H54 (cell line): ENCODE data around the gene DIPK1C.

ENCODE experiments used
- DNase-seq: peaks from one replicate; pipeline ENCODE4 v3.0.0; 2011; ENCODE audit warnings: low spot score, mixed read lengths; ENCODE audit not compliant: insufficient read length
- FAIRE-seq: peaks from 3 replicates; lab custom pipeline; 2011; peaks lifted over from hg19 to GRCh38; lab: Jason Lieb, UNC
- POLR2A ChIP-seq: IDR thresholded peaks from 2 replicates; pipeline ENCODE4 v1.6.1; 2011; ENCODE audit warnings: low read depth, mild to moderate bottlenecking, low read length

Gene DIPK1C

DNA sequence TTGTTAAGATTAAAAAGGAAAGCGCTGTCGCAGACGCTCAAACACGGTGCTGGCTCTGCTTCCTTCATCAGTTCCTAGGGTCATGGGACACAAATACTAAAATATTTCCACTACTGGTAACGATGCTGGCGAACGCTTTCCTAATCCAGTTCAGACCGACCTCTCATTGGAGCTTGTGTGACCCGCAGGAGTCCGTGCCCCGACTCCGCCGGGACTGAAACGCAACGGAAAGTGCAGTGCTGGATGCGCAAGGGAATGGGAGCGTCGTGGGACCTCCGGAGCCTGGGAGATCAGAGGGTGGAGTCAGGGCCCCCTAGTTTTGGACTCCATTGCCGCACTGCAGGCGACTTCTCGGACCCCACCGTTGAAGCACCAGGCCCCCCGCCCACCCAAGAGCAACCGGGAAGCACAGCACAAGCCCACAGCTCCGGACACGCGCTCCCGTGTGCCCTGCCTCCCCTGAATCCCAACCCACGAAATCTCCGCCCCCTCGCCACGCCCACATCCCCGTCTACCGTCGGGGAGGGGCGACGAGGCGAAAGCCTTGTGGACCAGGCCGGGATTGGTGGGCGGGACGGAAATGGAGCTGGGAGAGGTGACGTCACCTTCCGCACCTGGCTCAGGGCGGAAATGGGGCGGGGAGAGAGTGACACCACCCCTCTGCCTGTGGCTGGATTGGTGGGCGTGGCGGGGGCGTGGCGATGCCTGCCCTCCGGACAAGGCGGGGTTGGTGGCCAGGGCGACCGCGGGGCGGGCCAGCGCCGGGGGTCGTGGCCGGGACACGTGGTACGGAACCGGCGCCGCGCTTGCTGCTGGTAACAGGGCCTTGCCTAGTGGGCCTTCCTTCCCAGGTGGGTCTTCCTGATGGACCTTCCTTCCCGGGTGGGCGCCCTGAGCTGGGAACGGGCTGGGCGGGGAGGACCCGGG is 38.7 kb upstream of the DIPK1C start, which contains the start of gene CNDP2:
Gene CNDP2, plus strand, starts transcription at position 783 of the 927 bp plus-strand sequence. CDS start 3,611 bp downstream, outside the sequence.
- TF ChIP-seq POLR2A, result peak; percentile 56
- peak; percentile 61 for DNase-seq
- no peak for FAIRE-seq

DNA sequence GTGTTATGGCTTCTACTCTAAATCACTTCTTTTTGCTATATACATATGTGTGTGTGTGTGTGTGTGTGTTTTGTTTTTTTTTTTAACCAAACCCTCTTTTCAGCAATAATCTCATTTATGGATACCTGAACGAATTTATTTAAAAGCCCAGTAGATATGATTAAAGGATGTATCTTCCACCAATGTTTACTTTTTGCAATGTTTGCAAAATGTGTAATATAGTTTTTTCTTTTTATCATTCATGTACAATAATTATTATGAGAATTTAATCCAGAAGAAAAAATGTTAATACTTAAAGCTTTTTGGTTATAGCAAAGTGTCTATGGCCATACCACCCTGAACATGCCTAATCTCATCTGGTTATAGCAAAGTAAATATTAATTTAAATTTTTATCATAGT is 37.4 kb upstream of the DIPK1C start:
- TF ChIP-seq POLR2A, result no peak
- DNase-seq (no peak), FAIRE-seq (no peak)

DNA sequence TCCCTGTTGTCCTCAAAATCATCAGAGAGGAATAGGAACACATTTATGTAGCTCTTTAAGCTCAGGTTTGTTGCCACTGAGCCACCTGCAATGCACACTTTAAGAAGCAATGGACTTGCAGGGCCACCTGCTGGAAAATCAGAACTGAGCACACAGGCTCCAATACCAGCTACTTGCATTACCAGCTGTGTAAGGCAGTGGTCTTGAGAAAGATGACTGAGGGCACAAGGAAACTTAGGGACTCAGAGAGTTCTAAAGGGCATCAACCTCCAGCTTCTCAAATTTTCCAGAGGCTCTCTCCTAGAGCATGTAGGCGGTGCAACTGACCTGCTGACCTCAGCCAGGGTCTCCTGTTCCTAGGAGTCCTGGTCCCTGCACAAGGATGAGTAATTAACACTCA is 36.6 kb upstream of the DIPK1C start:
- no peak for TF ChIP-seq POLR2A
- FAIRE-seq (no peak), DNase-seq (no peak)

DNA sequence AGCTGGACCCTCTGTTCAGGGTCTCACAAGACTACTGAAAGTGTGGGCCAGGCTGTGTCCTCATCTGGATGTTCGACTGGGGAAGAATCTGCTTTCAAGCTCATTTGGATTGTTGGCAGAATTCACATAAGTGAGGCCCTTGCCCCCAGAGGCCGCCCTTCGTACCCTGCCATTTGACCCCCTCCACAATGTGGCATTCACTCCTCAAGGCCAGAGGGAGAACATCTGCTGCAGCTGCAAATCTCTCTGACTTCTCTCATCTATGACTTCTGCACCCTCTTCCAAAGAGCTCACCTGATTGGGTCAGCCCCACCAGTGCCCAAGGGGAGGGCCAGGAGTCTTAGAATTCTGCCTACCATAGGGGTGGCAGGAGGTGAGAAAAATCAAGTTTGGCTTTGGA is 35.2 kb upstream of the DIPK1C start:
- no peak for TF ChIP-seq POLR2A
- no peak for DNase-seq
- FAIRE-seq, result no peak

DNA sequence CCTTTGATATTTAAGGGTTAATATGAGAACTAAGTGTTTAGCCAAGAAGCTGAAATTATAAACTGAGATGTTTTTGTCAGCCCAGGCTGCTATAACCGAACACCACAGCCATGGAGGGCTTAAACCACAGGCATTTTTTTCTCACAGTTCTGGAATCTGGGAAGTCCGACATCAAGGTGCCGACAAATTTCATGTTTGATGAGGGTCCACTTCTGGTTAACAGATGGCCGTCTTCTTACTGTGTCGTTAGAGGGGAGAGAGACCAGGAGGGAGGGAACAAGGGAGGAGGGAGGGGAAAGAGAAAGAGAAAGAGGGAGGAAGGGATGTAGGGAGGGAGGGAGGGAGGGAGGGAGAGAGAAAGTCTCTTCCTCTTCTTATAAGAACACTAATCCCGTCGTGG is 32.6 kb upstream of the DIPK1C start:
- FAIRE-seq (no peak), DNase-seq (no peak)
- no peak for TF ChIP-seq POLR2A

DNA sequence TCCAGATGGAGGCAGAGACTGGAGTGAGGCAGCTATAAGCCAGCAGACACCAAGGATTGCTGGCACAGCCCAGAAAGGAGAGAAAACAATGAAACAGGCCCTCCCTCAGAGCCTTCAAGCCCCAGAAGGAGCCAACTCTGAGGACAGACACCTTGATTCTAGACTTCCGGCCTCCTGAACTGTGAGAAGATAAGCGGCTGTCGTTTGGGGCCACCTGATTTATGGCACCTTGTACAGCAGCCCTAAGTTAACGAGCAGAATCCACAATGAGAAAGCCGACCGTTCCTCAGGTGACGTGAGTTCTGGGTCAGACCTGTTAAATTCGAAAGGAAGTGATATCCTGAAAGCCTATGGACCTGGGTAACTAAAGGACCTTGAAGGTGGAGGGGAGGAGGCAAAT is 31.8 kb upstream of the DIPK1C start:
- FAIRE-seq, result no peak
- TF ChIP-seq POLR2A, result no peak
- DNase-seq, result no peak

DNA sequence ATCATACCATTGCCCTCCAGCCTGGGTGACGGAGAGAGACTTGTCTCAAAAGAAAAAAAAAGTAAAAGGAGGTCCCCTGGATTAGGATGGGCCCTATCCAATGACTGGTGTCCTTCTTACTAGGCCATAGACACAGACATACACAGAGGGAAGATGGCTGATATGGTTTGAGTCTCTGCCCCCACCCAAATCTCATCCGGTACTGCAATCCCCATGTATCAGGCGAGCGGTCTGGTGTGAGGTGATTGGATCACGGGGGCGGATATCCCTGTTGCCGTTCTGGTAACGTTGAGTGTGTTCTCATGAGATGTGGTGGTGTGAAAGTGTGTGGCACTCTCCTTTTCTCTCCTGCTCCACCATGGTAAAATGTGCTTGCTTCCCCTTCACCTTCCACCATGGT is 31.2 kb upstream of the DIPK1C start:
- TF ChIP-seq POLR2A, result no peak
- FAIRE-seq (no peak), DNase-seq (no peak)

DNA sequence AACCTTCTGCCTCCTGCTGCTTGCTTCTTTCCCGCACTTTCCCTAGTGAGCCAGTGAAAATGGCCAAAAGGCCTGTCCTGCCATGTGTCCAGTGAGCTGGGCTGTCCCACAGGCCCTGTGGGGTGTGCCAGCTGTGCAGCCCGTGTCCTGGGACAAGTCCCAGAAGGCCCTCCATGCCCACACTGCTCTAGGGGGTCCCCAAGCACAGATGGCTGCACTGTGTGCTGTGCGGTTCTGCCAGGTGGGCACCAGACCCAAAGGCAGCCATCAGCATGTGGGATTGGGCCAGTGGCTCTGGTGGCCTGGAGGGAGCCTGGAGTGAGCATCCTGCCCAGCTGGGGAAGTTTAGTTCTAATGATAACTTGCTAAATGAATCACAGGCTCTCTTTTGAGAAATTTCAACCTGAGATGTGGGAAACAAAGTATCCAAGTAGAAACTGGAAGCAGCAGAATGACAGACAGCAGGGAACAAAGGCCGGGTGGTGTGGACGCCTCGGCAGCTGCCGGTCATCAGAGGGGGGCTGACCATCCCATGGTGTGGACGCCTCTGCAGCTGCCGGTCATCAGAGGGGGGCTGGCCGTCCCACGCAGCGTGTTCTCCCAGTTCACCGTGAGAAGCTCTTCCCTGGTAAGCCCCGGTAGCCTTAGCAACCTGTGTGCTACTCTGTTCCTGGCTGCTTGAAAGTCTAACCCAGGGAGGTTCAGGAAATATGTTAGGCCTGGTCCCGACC is 29.2 kb upstream of the DIPK1C start:
- FAIRE-seq (no peak), DNase-seq (no peak)
- TF ChIP-seq POLR2A, result no peak

DNA sequence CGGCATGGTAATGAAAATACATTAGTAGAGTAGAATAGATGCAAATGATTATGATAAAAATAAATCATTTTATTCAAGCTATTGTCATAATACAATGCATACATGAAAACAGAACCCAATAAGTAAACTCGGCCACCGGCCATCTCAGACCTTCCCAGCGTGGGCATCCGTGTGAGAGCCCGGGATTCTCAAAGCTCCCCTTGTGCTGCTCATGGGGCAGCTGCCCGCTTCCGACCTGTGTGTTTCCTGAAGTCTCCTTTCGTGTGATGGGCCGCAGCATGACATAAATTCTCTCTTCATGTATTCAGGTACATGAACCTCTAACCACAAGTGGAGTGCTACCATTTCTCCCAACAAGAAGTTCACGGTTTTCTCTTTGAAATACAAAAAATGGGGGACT is 25.6 kb upstream of the DIPK1C start:
- FAIRE-seq (no peak), DNase-seq (no peak)
- no peak for TF ChIP-seq POLR2A

DNA sequence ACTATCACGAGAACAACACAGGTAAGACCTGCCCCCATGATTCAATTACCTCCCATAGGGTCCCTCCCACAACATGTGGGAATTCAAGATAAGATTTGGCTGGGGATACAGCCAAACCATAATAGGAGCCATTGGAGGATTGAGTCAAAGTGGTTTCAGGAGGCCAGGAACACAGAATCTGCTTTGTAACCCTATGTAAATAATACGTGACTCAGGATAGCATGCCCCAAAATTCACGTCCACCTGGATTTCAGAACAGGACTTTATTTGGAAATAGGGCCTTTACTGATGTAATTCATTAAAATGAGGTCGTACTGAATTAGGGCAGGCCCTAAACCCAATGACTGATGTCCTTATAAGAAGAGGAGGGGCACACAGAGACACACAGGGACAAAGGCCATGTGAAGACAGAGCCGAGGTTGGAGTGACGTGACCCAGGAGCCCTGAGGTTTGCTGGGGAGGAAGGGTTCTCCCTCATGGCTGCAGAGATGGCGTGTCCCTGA is 23.1 kb upstream of the DIPK1C start:
- FAIRE-seq, result no peak
- TF ChIP-seq POLR2A, result no peak
- DNase-seq, result no peak

DNA sequence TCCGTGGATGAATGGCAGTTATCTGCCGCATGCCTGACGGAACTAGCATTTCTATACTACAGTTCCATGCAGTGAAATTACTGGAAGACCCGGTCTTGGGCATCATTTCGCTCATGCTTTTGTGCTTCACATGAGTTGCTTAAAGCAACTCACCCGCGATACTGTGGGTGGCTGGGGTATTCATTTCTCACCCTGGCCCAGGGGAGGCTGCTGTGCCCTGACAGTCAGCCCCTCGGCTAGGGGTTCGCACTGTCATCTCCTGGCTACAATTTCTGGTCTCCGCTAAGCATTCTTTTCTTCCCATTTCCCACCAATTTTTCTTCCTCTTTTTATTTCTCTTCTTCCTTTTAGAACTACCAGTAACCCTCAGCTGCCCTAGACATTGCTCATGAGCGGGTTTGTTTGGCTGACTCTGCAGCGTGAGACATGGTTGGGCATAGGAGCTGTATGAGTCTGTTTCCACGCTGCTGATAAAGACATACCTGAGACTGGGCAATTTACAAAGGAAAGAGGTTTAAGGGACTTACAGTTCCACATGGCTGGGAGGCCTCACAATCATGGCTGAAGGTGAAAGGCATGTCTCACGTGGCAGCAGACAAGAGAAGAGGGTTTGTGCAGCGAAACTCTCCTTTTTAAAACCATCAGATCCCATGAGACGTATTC is 22.5 kb upstream of the DIPK1C start:
- FAIRE-seq (no peak), DNase-seq (no peak)
- TF ChIP-seq POLR2A, result no peak

DNA sequence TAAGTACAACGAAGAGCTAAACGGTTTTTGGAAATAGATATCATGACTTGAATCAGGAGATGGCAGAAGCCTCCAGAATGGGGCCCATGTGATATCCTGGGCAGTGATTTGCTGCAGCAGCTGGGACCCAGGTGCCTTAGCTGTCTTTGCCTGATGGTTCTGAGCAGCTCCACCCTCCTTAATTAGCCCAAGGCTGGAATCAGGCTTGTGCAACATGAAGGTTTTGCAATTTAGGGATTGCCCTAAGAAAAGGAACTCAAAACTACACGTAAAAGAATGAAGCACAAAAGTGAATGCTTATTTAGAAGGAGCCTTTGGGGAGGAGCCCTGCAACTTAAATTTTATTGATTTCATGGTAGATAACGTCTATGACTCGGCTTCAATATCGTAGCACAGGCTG is 21.8 kb upstream of the DIPK1C start:
- TF ChIP-seq POLR2A, result no peak
- DNase-seq (no peak), FAIRE-seq (no peak)

DNA sequence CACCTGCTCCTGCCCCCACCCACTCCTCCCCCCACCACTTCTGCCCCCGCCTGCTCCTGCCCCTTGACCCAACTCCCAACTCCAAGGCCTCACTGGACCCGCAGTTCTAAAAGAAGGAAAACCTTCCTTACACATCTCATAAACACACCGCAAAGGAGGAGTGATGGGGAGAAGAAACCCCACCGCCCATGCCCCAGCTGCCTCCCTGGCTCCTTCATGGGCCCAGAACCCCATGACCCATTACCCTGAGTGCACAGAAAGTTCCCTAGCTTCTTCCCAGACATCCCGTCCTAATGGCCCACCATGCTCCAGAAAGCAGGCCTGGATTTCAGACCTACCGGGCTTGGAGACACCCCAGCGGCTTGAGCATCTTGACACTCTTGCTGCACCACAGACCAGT is 21.2 kb upstream of the DIPK1C start:
- TF ChIP-seq POLR2A, result no peak
- FAIRE-seq, result no peak
- DNase-seq, result no peak

DNA sequence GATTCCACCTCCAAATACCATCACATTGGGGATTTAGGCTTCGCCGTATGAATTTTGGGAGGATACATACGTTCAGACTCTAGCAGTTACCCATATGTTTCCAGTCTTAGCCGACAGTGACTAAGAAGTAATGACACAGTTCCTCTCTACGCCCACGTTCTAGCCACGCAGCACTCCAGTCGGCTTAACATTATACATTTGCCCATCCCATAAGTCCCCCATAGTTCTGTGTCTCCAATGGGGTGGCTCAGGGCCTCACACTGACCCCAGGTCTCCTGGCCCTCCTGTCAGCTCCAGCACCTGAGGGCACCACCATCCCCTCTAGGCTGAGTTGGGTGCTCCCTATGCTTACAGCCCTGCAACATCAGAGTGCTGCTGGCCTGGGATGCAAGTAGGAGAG is 20.7 kb upstream of the DIPK1C start:
- no peak for FAIRE-seq
- no peak for DNase-seq
- no peak for TF ChIP-seq POLR2A
